Esophagus (tissue), 2 donors: ENCODE results near the gene G6PD. TPM values are rescaled to one million over a fixed set of nuclear protein-coding genes. Genes with fewer than 3 reads are reported as not detected.

ENCODE experiments used
- H3K27ac ChIP-seq, 2 donors: one replicate each; pipeline ENCODE4 v1.5.1; 2013; ENCODE audit warnings: low read depth in 2 of 2, mild to moderate bottlenecking in 2 of 2, inconsistent platforms in 1 of 2, low read length in 1 of 2, moderate library complexity in 1 of 2
- H3K27me3 ChIP-seq, 2 donors: one replicate each; pipeline ENCODE4 v1.6.1; 2013; ENCODE audit warnings: low read length in 2 of 2, control low read depth in 1 of 2, mild to moderate bottlenecking in 1 of 2; ENCODE audit not compliant: insufficient read depth in 2 of 2, control insufficient read depth in 1 of 2
- H3K36me3 ChIP-seq, 2 donors: one replicate each; pipeline ENCODE4 v1.6.1; 2013; ENCODE audit warnings: low read length in 1 of 2; ENCODE audit not compliant: control insufficient read depth in 2 of 2, insufficient read depth in 2 of 2
- H3K4me1 ChIP-seq, 2 donors: one replicate each; pipeline ENCODE4 v1.6.1; 2013; ENCODE audit warnings: low read length in 1 of 2; ENCODE audit not compliant: control insufficient read depth in 2 of 2, insufficient read depth in 2 of 2
- H3K4me3 ChIP-seq, 2 donors: one replicate each; pipeline ENCODE4 v1.5.1; 2013; ENCODE audit warnings: low read length in 2 of 2, mild to moderate bottlenecking in 2 of 2, low read depth in 1 of 2, moderate library complexity in 1 of 2
- H3K9me3 ChIP-seq, 2 donors: one replicate each; pipeline ENCODE4 v1.6.1; 2013; ENCODE audit warnings: mild to moderate bottlenecking in 2 of 2, low read depth in 1 of 2, low read length in 1 of 2, moderate library complexity in 1 of 2; ENCODE audit not compliant: control insufficient read depth in 2 of 2, insufficient read depth in 1 of 2
- WGBS, 2 donors: extraction: QIAGEN DNeasy Blood & Tissue Kit; methylation state at CpG; one replicate each; pipeline ENCODE4 v1.1.7; 2013; 5-methylcytosine and 5-hydroxymethylcytosine counted together
- polyA plus RNA-seq, 2 donors: library from polyadenylated mRNA; stranded (reverse); fragments of 200-250 nt; gene quantifications; one replicate each; pipeline ENCODE4 v1.2.3, GENCODE V29; 2013
- donor health status: healthy with polysubstance abuse.
- donor health status: Bipolar disorder and iron deficiency.

Gene G6PD
- polyA plus RNA-seq, 2 donors = 42.7 to 46.9 TPM

GRCh38 chrX:154490414-154491083 lies 56.1 kb downstream of the G6PD start, which contains the start of gene SLC10A3:
Gene SLC10A3 (minus strand): TSS chrX:154490629. CDS start chrX:154488940, 1,689 bp downstream.
- Histone ChIP-seq H3K36me3 (peaks cover 0 to 10% of the 10 kb centered on the region in 2 donors), H3K4me3 (peak within 1 kb of the TSS; percentile 56 to 59), H3K4me1 (peaks cover 0 to 6% of the 10 kb centered on the region in 2 donors), H3K27me3 (no peaks in the 10 kb centered on the region), H3K9me3 (peaks cover 0 to 6% of the 10 kb centered on the region in 2 donors), H3K27ac (peak within 1 kb of the TSS; percentile 95 to 98)
- 0 to 13% methylated on average over 45 to 69 of the region's 71 CpGs for WGBS, 2 donors

GRCh38 chrX:154490021-154490413 lies 56.6 kb downstream of the G6PD start:
- WGBS, 2 donors = 0 to 32% methylated on average over 15 to 19 of the region's 19 CpGs
- Histone ChIP-seq H3K4me3 (peak overlapping the region; percentile 56 to 59), H3K36me3 (peaks cover 0 to 10% of the 10 kb centered on the region in 2 donors), H3K27me3 (no peaks in the 10 kb centered on the region), H3K27ac (peak overlapping the region; percentile 95 to 98), H3K9me3 (peaks cover 0 to 6% of the 10 kb centered on the region in 2 donors), H3K4me1 (peaks cover 4 to 10% of the 10 kb centered on the region in 2 donors)

GRCh38 chrX:154489182-154489581 lies 57.5 kb downstream of the G6PD start:
- Histone ChIP-seq H3K27me3 (no peaks in the 10 kb centered on the region), H3K27ac (peak overlapping the region; percentile 95 to 98), H3K36me3 (peaks cover 0 to 14% of the 10 kb centered on the region in 2 donors), H3K9me3 (peaks cover 0 to 6% of the 10 kb centered on the region in 2 donors), H3K4me1 (peaks cover 5 to 16% of the 10 kb centered on the region in 2 donors), H3K4me3 (peak overlapping the region in 1 of 2 donors; percentile 59)
- WGBS, 2 donors = 65 to 89% methylated on average over 4 of the region's 4 CpGs

- Histone ChIP-seq H3K27ac (peak overlapping the region in 1 of 2 donors; percentile 1), H3K36me3 (peaks cover 0 to 14% of the 10 kb centered on the region in 2 donors), H3K4me3 (no peak overlapping the region), H3K27me3 (no peaks in the 10 kb centered on the region), H3K9me3 (peaks cover 0 to 6% of the 10 kb centered on the region in 2 donors), H3K4me1 (peaks cover 5 to 16% of the 10 kb centered on the region in 2 donors)
- 84 to 87% methylated on average over 20 of the region's 20 CpGs for WGBS, 2 donors
These were observed 58.1 kb downstream of the G6PD start for GRCh38 chrX:154488336-154489075.

GRCh38 chrX:154487518-154488290 lies 58.9 kb downstream of the G6PD start:
- WGBS, 2 donors = 91 to 92% methylated on average over 28 of the region's 28 CpGs
- no peak overlapping the region for H3K4me3 ChIP-seq
- H3K4me1 ChIP-seq = peaks cover 5 to 16% of the 10 kb centered on the region in 2 donors

GRCh38 chrX:154486396-154487207 lies 60.0 kb downstream of the G6PD start, which contains the start of gene UBL4A:
Gene UBL4A (minus strand): TSS chrX:154486615. CDS start chrX:154486584, 31 bp downstream.
- Histone ChIP-seq H3K36me3 (peaks cover 0 to 14% of the 10 kb centered on the region in 2 donors), H3K27ac (peak within 1 kb of the TSS; percentile 91 to 93), H3K27me3 (no peaks in the 10 kb centered on the region), H3K9me3 (peaks cover 0 to 6% of the 10 kb centered on the region in 2 donors), H3K4me1 (peaks cover 5 to 16% of the 10 kb centered on the region in 2 donors), H3K4me3 (peak within 1 kb of the TSS; percentile 64 to 77)
- 1 to 31% methylated on average over 32 to 94 of the region's 95 CpGs for WGBS, 2 donors

More at GRCh38 chrX:154487518-154488290, 58.9 kb downstream of the G6PD start:
- H3K27ac ChIP-seq = peak overlapping the region in 1 of 2 donors; percentile 1
- peaks cover 0 to 14% of the 10 kb centered on the region in 2 donors for H3K36me3 ChIP-seq
- no peaks in the 10 kb centered on the region for H3K27me3 ChIP-seq
- H3K9me3 ChIP-seq = peaks cover 0 to 6% of the 10 kb centered on the region in 2 donors

GRCh38 chrX:154486052-154486395 lies 60.6 kb downstream of the G6PD start:
- WGBS, 2 donors = 1 to 32% methylated on average over 18 to 35 of the region's 35 CpGs
- Histone ChIP-seq H3K36me3 (peaks cover 0 to 14% of the 10 kb centered on the region in 2 donors), H3K9me3 (peaks cover 0 to 6% of the 10 kb centered on the region in 2 donors), H3K4me3 (peak overlapping the region; percentile 64 to 77), H3K27me3 (no peaks in the 10 kb centered on the region), H3K4me1 (peaks cover 5 to 16% of the 10 kb centered on the region in 2 donors), H3K27ac (peak overlapping the region; percentile 73 to 93)

- WGBS, 2 donors = 29 to 66% methylated on average over 35 of the region's 35 CpGs
- H3K4me3 ChIP-seq = peak overlapping the region; percentile 64 to 77
- peaks cover 0 to 6% of the 10 kb centered on the region in 2 donors for H3K9me3 ChIP-seq
- peaks cover 0 to 14% of the 10 kb centered on the region in 2 donors for H3K36me3 ChIP-seq
- peaks cover 5 to 16% of the 10 kb centered on the region in 2 donors for H3K4me1 ChIP-seq
- no peaks in the 10 kb centered on the region for H3K27me3 ChIP-seq
- peak overlapping the region; percentile 73 to 93 for H3K27ac ChIP-seq
These were observed 61.2 kb downstream of the G6PD start for GRCh38 chrX:154485150-154486051.
